T-helper 1 cell treated with Interleukin-12 subunit alpha and Interleukin-12 subunit beta and Interleukin-4 antibody, amounts not matched to agents 30 μg/mL and 1 μg/mL, for 36 hours (primary cell): ENCODE measurements around the gene CSH1.
"Not testable (repeated sequence)": the region's sequence is repeated elsewhere in the genome, so short reads cannot be mapped to it uniquely, and the experiment has no call there.

Experiments
- H3K27ac Mint-ChIP-seq: one replicate; pipeline ENCODE4 v1.8.0; 2021; ENCODE audit warnings: mild to moderate bottlenecking, mixed read lengths
- H3K27me3 Mint-ChIP-seq: one replicate; pipeline ENCODE4 v1.8.0; 2021; ENCODE audit warnings: low read depth, mixed read lengths
- H3K36me3 Mint-ChIP-seq: one replicate; pipeline ENCODE4 v1.8.0; 2021; ENCODE audit warnings: low read depth, mixed read lengths
- H3K4me1 Mint-ChIP-seq: one replicate; pipeline ENCODE4 v1.8.0; 2021; ENCODE audit warnings: low read depth, mixed read lengths
- H3K4me3 Mint-ChIP-seq: one replicate; pipeline ENCODE4 v1.8.0; 2021; ENCODE audit warnings: mild to moderate bottlenecking, moderate library complexity, mixed read lengths
- H3K9me3 Mint-ChIP-seq: one replicate; pipeline ENCODE4 v1.8.0; 2021; ENCODE audit warnings: mixed read lengths

CSH1 gene

GRCh38 chr17:63918789-63919305 lies 22.5 kb upstream of the CSH1 start, which contains the start of gene GH1:
GH1 (minus strand) TSS chr17:63918839; CDS start chr17:63918776, 63 bp downstream.
- not testable (repeated sequence) for H3K4me3 Mint-ChIP-seq, H3K36me3 Mint-ChIP-seq, H3K9me3 Mint-ChIP-seq, H3K27ac Mint-ChIP-seq
- Mint-ChIP-seq H3K27me3 (peaks cover 16% of the 10 kb centered on the region), H3K4me1 (peaks cover 11% of the 10 kb centered on the region)

GRCh38 chr17:63918305-63918704 lies 21.9 kb upstream of the CSH1 start:
- Mint-ChIP-seq H3K9me3 (no peaks in the 10 kb centered on the region), H3K27me3 (peaks cover 16% of the 10 kb centered on the region), H3K36me3 (no peaks in the 10 kb centered on the region), H3K4me1 (peaks cover 11% of the 10 kb centered on the region), H3K4me3 (no peak overlapping the region), H3K27ac (no peak overlapping the region)

- no peak overlapping the region for H3K4me3 Mint-ChIP-seq
- no peaks in the 10 kb centered on the region for H3K36me3 Mint-ChIP-seq
- H3K27me3 Mint-ChIP-seq = peaks cover 16% of the 10 kb centered on the region
- no peak overlapping the region for H3K27ac Mint-ChIP-seq
- H3K4me1 Mint-ChIP-seq = peaks cover 14% of the 10 kb centered on the region
- no peaks in the 10 kb centered on the region for H3K9me3 Mint-ChIP-seq
Observed at GRCh38 chr17:63917646-63918045, 21.3 kb upstream of the CSH1 start.

GRCh38 chr17:63917206-63917605 lies 20.8 kb upstream of the CSH1 start:
- H3K27ac Mint-ChIP-seq, H3K9me3 Mint-ChIP-seq, H3K4me3 Mint-ChIP-seq, H3K36me3 Mint-ChIP-seq: not testable (repeated sequence)
- Mint-ChIP-seq H3K4me1 (peaks cover 15% of the 10 kb centered on the region), H3K27me3 (peaks cover 16% of the 10 kb centered on the region)

- peaks cover 15% of the 10 kb centered on the region for H3K4me1 Mint-ChIP-seq
- H3K27ac Mint-ChIP-seq = no peak overlapping the region
- no peak overlapping the region for H3K4me3 Mint-ChIP-seq
- H3K27me3 Mint-ChIP-seq = peaks cover 16% of the 10 kb centered on the region
- no peaks in the 10 kb centered on the region for H3K36me3 Mint-ChIP-seq
- H3K9me3 Mint-ChIP-seq = no peaks in the 10 kb centered on the region
Observed at GRCh38 chr17:63916566-63917185, 20.3 kb upstream of the CSH1 start.

- not testable (repeated sequence) for H3K27ac Mint-ChIP-seq, H3K36me3 Mint-ChIP-seq, H3K4me3 Mint-ChIP-seq, H3K9me3 Mint-ChIP-seq
- Mint-ChIP-seq H3K27me3 (peaks cover 16% of the 10 kb centered on the region), H3K4me1 (peaks cover 15% of the 10 kb centered on the region)
Observed at GRCh38 chr17:63915753-63916152, 19.4 kb upstream of the CSH1 start.

GRCh38 chr17:63914471-63914870 lies 18.1 kb upstream of the CSH1 start:
- Mint-ChIP-seq H3K27me3 (peaks cover 23% of the 10 kb centered on the region), H3K4me1 (peaks cover 11% of the 10 kb centered on the region), H3K27ac (no peak overlapping the region), H3K9me3 (no peaks in the 10 kb centered on the region), H3K4me3 (no peak overlapping the region), H3K36me3 (no peaks in the 10 kb centered on the region)

- Mint-ChIP-seq H3K27me3 (peaks cover 26% of the 10 kb centered on the region), H3K4me3 (no peak overlapping the region)
Observed at GRCh38 chr17:63911657-63912100, 15.3 kb upstream of the CSH1 start.

GRCh38 chr17:63911041-63911635 lies 14.8 kb upstream of the CSH1 start, which contains the start of gene CSHL1:
CSHL1 (minus strand) TSS chr17:63911258; CDS start chr17:63911196, 62 bp downstream.
- Mint-ChIP-seq H3K9me3 (no peaks in the 10 kb centered on the region), H3K4me3 (no peak within 1 kb of the TSS), H3K4me1 (peaks cover 3% of the 10 kb centered on the region), H3K27me3 (peaks cover 31% of the 10 kb centered on the region), H3K27ac (no peak within 1 kb of the TSS), H3K36me3 (no peaks in the 10 kb centered on the region)

More at GRCh38 chr17:63911657-63912100, 15.3 kb upstream of the CSH1 start:
- H3K4me1 Mint-ChIP-seq = peaks cover 3% of the 10 kb centered on the region
- H3K9me3 Mint-ChIP-seq = no peaks in the 10 kb centered on the region
- H3K27ac Mint-ChIP-seq = no peak overlapping the region
- H3K36me3 Mint-ChIP-seq = no peaks in the 10 kb centered on the region

GRCh38 chr17:63910096-63910495 lies 13.7 kb upstream of the CSH1 start:
- no peaks in the 10 kb centered on the region for H3K9me3 Mint-ChIP-seq
- no peak overlapping the region for H3K27ac Mint-ChIP-seq
- no peaks in the 10 kb centered on the region for H3K36me3 Mint-ChIP-seq
- H3K4me3 Mint-ChIP-seq = no peak overlapping the region
- peaks cover 3% of the 10 kb centered on the region for H3K4me1 Mint-ChIP-seq
- H3K27me3 Mint-ChIP-seq = peaks cover 28% of the 10 kb centered on the region

- H3K27me3 Mint-ChIP-seq = peaks cover 28% of the 10 kb centered on the region
- not testable (repeated sequence) for H3K4me3 Mint-ChIP-seq, H3K9me3 Mint-ChIP-seq
Observed at GRCh38 chr17:63909586-63909985, 13.2 kb upstream of the CSH1 start.

GRCh38 chr17:63907161-63907778 lies 10.9 kb upstream of the CSH1 start:
- not testable (repeated sequence) for H3K4me3 Mint-ChIP-seq, H3K4me1 Mint-ChIP-seq, H3K9me3 Mint-ChIP-seq, H3K27ac Mint-ChIP-seq, H3K36me3 Mint-ChIP-seq
- H3K27me3 Mint-ChIP-seq = peaks cover 34% of the 10 kb centered on the region

More at GRCh38 chr17:63909586-63909985, 13.2 kb upstream of the CSH1 start:
- not testable (repeated sequence) for H3K4me1 Mint-ChIP-seq, H3K27ac Mint-ChIP-seq, H3K36me3 Mint-ChIP-seq

- not testable (repeated sequence) for H3K9me3 Mint-ChIP-seq, H3K27ac Mint-ChIP-seq, H3K4me1 Mint-ChIP-seq, H3K4me3 Mint-ChIP-seq, H3K36me3 Mint-ChIP-seq
- peaks cover 46% of the 10 kb centered on the region for H3K27me3 Mint-ChIP-seq
Observed at GRCh38 chr17:63904796-63905195, 8.4 kb upstream of the CSH1 start.

- H3K27me3 Mint-ChIP-seq = peaks cover 36% of the 10 kb centered on the region
- not testable (repeated sequence) for H3K27ac Mint-ChIP-seq, H3K9me3 Mint-ChIP-seq
Observed at GRCh38 chr17:63903787-63904201, 7.4 kb upstream of the CSH1 start.

GRCh38 chr17:63901971-63902370 lies 5.6 kb upstream of the CSH1 start:
- not testable (repeated sequence) for H3K4me3 Mint-ChIP-seq, H3K27ac Mint-ChIP-seq, H3K9me3 Mint-ChIP-seq, H3K36me3 Mint-ChIP-seq
- Mint-ChIP-seq H3K4me1 (peaks cover 12% of the 10 kb centered on the region), H3K27me3 (peaks cover 31% of the 10 kb centered on the region)

More at GRCh38 chr17:63903787-63904201, 7.4 kb upstream of the CSH1 start:
- not testable (repeated sequence) for H3K4me3 Mint-ChIP-seq, H3K36me3 Mint-ChIP-seq
- H3K4me1 Mint-ChIP-seq = peaks cover 12% of the 10 kb centered on the region
